Brain microvascular endothelial cell (primary cell): ENCODE results near the gene ZCCHC8.

ENCODE experiments used
- DNase-seq: peaks from one replicate; pipeline ENCODE4 v3.0.0-alpha.2; 2020
- H3K27ac ChIP-seq: fragments of 250-450 bp; sonication (Bioruptor Pico); 2 replicates; pipeline ENCODE4 v1.5.1; 2020; ENCODE audit warnings: mild to moderate bottlenecking, moderate library complexity
- H3K27me3 ChIP-seq: fragments of 250-450 bp; sonication (Bioruptor Pico); replicated peaks from 2 replicates; pipeline ENCODE4 v1.5.1; 2020; ENCODE audit warnings: mild to moderate bottlenecking
- H3K36me3 ChIP-seq: fragments of 250-450 bp; sonication (Bioruptor Pico); replicated peaks from 2 replicates; pipeline ENCODE4 v1.5.1; 2020; ENCODE audit warnings: mild to moderate bottlenecking
- H3K4me3 ChIP-seq: 2 replicates; pipeline ENCODE4 v1.5.1; 2011; ENCODE audit warnings: low read depth, mild to moderate bottlenecking, control low read depth, low read length, moderate library complexity
- in situ Hi-C: cut with HindIII; loops from 2 replicates; pipeline ENCODE4 v1.10.0; 2017; ENCODE audit warnings: low sequenced_read_pairs, low pct_ligation_motif_present
- TF ChIP-seq, protein P1 (sequence below): IDR thresholded peaks from 2 replicates; pipeline ENCODE4 v1.5.1; 2011; ENCODE audit warnings: low read depth, mild to moderate bottlenecking, moderate library complexity, low read length, control low read depth, inconsistent platforms; ENCODE audit errors: missing control alignments

ZCCHC8 gene

GRCh38 chr12:122421821-122422729, 78.7 kb downstream of the ZCCHC8 start, which contains the start of gene CLIP1:
CLIP1 (minus strand) TSS chr12:122422669; CDS start chr12:122380452, 42,217 bp downstream.
- in situ Hi-C loops = no loop called here
- TF ChIP-seq, protein P1, sequence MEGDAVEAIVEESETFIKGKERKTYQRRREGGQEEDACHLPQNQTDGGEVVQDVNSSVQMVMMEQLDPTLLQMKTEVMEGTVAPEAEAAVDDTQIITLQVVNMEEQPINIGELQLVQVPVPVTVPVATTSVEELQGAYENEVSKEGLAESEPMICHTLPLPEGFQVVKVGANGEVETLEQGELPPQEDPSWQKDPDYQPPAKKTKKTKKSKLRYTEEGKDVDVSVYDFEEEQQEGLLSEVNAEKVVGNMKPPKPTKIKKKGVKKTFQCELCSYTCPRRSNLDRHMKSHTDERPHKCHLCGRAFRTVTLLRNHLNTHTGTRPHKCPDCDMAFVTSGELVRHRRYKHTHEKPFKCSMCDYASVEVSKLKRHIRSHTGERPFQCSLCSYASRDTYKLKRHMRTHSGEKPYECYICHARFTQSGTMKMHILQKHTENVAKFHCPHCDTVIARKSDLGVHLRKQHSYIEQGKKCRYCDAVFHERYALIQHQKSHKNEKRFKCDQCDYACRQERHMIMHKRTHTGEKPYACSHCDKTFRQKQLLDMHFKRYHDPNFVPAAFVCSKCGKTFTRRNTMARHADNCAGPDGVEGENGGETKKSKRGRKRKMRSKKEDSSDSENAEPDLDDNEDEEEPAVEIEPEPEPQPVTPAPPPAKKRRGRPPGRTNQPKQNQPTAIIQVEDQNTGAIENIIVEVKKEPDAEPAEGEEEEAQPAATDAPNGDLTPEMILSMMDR = peak; percentile 61

More at GRCh38 chr12:122421821-122422729, 78.7 kb downstream of the ZCCHC8 start, which contains the start of gene CLIP1:
- Histone ChIP-seq H3K4me3 (peak within 1 kb of the TSS; percentile 81), H3K27ac (peak within 1 kb of the TSS; percentile 94), H3K36me3 (no peaks in the 10 kb centered on the region), H3K27me3 (no peaks in the 10 kb centered on the region)
- peak; percentile 42 for DNase-seq
